Measurements from ENCODE around the gene GPR89B.
"Not testable (repeated sequence)": the region's sequence is repeated elsewhere in the genome, so short reads cannot be mapped to it uniquely, and the experiment has no call there.

DNA sequence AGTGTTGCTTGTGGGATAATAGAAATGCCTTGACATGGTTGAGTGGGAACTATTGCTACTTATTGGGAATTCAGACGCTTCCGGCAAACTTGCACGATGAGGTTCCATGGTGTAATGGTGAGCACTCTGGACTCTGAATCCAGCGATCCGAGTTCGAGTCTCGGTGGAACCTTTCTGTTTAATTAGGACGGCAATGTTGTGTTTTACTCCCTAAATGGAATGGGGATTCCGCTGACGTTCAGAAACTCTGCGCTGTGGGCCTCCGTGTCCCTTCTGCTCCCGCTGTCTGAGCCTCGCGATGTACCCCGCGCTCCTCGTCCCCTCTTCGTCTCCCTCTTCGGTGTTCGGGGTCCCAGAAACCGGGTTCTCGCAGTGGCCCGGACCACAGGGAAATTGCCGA lies 104.5 kb downstream of the GPR89B start:
- TF ChIP-seq CTCF, POLR2A (IDR thresholded peaks at IDR 0.05): not testable (repeated sequence)

Data from adrenal gland (tissue), 5 donors.